Right lobe of liver (tissue), 4 donors: Measurements from ENCODE around the gene CXorf65.
A peak's percentile ranks its signal among the peaks of the same experiment; 100 is the strongest.

Source experiments
- POLR2A ChIP-seq: fragments of 450-650 bp; IDR thresholded peaks from one replicate; pipeline ENCODE4 v1.6.1; 2017; ENCODE audit warnings: antibody characterized with exemption, mild to moderate bottlenecking
- TF ChIP-seq, protein P1 (sequence below), 4 donors: fragments of 200-600 bp in 3 of 4; fragments of 450-650 bp in 1 of 4; IDR thresholded peaks; one replicate each; pipeline versions ENCODE4 v1.5.1 to v1.8.0; 2016 to 2022; ENCODE audit warnings: antibody characterized with exemption in 4 of 4, mild to moderate bottlenecking in 2 of 4
- donor health status: DM: no; HTN: no; CAD: no.
- donor health status: DM: no; HTN: no; CAD: no.
- donor health status: DM: no; HTN: yes; CAD: no.

DNA sequence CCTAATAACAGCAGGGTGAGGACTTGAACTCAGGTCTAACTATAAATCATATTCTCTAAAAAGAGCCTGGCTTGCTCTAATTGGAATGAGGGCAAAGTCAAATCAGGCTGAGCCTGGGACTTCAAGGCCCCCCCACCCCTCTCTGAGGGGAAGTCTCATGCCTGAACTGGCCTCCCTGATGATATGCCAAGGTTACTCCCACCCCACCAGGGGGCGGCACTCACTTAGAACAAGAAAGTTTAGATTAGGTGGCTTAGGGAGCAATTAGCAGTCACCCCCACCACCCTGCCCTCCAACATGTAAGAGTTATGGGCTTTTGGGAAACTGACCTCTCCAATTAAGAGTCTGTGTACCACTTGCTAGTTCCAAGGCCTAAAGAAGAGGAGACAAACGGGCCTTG is 8.2 kb downstream of the CXorf65 start:
- TF ChIP-seq, protein P1, sequence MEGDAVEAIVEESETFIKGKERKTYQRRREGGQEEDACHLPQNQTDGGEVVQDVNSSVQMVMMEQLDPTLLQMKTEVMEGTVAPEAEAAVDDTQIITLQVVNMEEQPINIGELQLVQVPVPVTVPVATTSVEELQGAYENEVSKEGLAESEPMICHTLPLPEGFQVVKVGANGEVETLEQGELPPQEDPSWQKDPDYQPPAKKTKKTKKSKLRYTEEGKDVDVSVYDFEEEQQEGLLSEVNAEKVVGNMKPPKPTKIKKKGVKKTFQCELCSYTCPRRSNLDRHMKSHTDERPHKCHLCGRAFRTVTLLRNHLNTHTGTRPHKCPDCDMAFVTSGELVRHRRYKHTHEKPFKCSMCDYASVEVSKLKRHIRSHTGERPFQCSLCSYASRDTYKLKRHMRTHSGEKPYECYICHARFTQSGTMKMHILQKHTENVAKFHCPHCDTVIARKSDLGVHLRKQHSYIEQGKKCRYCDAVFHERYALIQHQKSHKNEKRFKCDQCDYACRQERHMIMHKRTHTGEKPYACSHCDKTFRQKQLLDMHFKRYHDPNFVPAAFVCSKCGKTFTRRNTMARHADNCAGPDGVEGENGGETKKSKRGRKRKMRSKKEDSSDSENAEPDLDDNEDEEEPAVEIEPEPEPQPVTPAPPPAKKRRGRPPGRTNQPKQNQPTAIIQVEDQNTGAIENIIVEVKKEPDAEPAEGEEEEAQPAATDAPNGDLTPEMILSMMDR (IDR thresholded peaks at IDR 0.05), result peak; percentile 37 to 50 (median 42)
- no peak for TF ChIP-seq POLR2A
